Left ventricle myocardium inferior (tissue), 1 donor: Measurements from ENCODE around the gene TCERG1. TPM values are rescaled to one million over a fixed set of nuclear protein-coding genes. Genes with fewer than 3 reads are reported as not detected.

Experiments
- DNase-seq: peaks from one replicate; pipeline ENCODE4 v3.0.0-alpha.2; 2020
- H3K27ac ChIP-seq: fragments of 200-600 bp; replicated peaks from 2 replicates; pipeline ENCODE4 v1.8.0; 2021
- H3K27me3 ChIP-seq: fragments of 200-600 bp; 2 replicates; pipeline ENCODE4 v1.8.0; 2021; ENCODE audit warnings: low read depth
- H3K36me3 ChIP-seq: fragments of 200-600 bp; 2 replicates; pipeline ENCODE4 v1.8.0; 2021
- H3K4me1 ChIP-seq: fragments of 200-600 bp; 2 replicates; pipeline ENCODE4 v1.8.0; 2021
- H3K4me3 ChIP-seq: fragments of 200-600 bp; 2 replicates; pipeline ENCODE4 v1.8.0; 2021; ENCODE audit warnings: mild to moderate bottlenecking, moderate library complexity
- H3K9me3 ChIP-seq: fragments of 200-600 bp; replicated peaks from 2 replicates; pipeline ENCODE4 v1.8.0; 2021
- CTCF ChIP-seq: fragments of 200-600 bp; IDR thresholded peaks from 2 replicates; pipeline ENCODE4 v1.8.0; 2021; ENCODE audit warnings: antibody characterized with exemption, mild to moderate bottlenecking, borderline replicate concordance
- intact Hi-C: fragments of 100-400 bp; cut with micrococcal nuclease; formaldehyde crosslinking; loops from one replicate; pipeline ENCODE4 v1.11.0; 2022
- total RNA-seq: library from RNA; stranded (reverse); fragmentation: NEBNext Ultra II Directional; extraction: Animal tissue kit (Norgen Biotek cat#: 25700); gene quantifications from one replicate; pipeline ENCODE4 v1.2.1, GENCODE V29; 2021
- donor health status: DM: no; HTN: yes; CAD: no; lungs with severe emphysema.

The TCERG1 gene
- total RNA-seq, 1 donor from 2014 or later: 20.1 TPM

GRCh38 chr5:146519554-146519953, 72.4 kb downstream of the TCERG1 start:
- Histone ChIP-seq H3K4me3 (no peak overlapping the region), H3K4me1 (no peaks in the 10 kb centered on the region), H3K27me3 (peaks cover 31% of the 10 kb centered on the region), H3K27ac (no peak overlapping the region), H3K9me3 (no peaks in the 10 kb centered on the region), H3K36me3 (no peaks in the 10 kb centered on the region)
- DNase-seq: no peak
- TF ChIP-seq CTCF: no peak
- intact Hi-C loops: no loop called here

DNA sequence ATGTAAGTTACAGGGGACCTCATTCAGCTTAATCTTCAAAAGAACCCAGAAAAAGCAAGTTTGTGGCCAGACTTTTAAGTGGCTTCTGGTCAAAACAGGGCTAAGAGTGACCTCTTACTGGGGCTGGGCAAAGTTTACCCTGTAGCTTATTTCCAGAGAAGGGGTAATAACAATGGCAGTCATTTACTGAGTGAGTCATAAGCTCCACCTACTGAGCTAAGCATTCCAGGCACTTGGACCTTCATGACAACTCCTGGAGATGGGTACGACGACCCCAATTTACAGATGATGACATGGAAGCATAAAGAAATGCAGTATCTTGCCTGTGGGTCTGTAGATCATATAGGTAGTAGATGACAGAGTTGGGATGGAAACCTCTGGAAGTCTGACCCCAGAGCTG, 73.6 kb downstream of the TCERG1 start:
- intact Hi-C loops: no loop called here
- Histone ChIP-seq H3K27me3 (peaks cover 31% of the 10 kb centered on the region), H3K4me1 (no peaks in the 10 kb centered on the region), H3K36me3 (no peaks in the 10 kb centered on the region), H3K4me3 (no peak overlapping the region), H3K27ac (no peak overlapping the region), H3K9me3 (no peaks in the 10 kb centered on the region)
- no peak for TF ChIP-seq CTCF
- DNase-seq: no peak

GRCh38 chr5:146521403-146522106, 74.4 kb downstream of the TCERG1 start:
- DNase-seq: no peak
- TF ChIP-seq CTCF: no peak
- intact Hi-C loops: no loop called here

GRCh38 chr5:146523698-146524097, 76.6 kb downstream of the TCERG1 start:
- no peak overlapping the region for H3K4me3 ChIP-seq
- intact Hi-C loops: no loop called here
- TF ChIP-seq CTCF: no peak
- no peak for DNase-seq
- H3K27ac ChIP-seq: no peak overlapping the region
- no peaks in the 10 kb centered on the region for H3K4me1 ChIP-seq
- no peaks in the 10 kb centered on the region for H3K36me3 ChIP-seq
- H3K27me3 ChIP-seq: peaks cover 43% of the 10 kb centered on the region
- no peaks in the 10 kb centered on the region for H3K9me3 ChIP-seq

More at GRCh38 chr5:146521403-146522106, 74.4 kb downstream of the TCERG1 start:
- Histone ChIP-seq H3K27ac (no peak overlapping the region), H3K36me3 (no peaks in the 10 kb centered on the region), H3K9me3 (no peaks in the 10 kb centered on the region), H3K4me3 (no peak overlapping the region), H3K4me1 (no peaks in the 10 kb centered on the region), H3K27me3 (peaks cover 33% of the 10 kb centered on the region)

DNA sequence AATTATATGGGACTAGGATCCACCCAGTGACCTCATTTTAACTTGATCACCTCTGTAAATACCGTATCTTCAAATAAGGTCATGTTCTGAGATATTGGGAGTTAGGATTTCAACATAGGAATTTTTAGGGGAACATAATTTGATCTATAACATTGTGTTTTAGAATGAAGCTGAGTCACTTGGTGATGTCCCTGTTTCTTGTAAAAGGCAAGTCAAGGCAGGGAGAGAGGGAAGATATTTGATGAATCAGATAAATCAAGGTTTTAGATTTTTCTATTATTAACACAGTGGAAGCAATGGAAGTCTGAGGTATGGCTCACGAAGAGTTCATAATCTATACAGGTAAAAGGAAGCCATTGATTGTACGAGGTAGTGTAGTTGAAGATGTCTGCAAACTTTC, 80.7 kb downstream of the TCERG1 start:
- Histone ChIP-seq H3K4me3 (no peak overlapping the region), H3K36me3 (no peaks in the 10 kb centered on the region), H3K9me3 (no peaks in the 10 kb centered on the region), H3K4me1 (no peaks in the 10 kb centered on the region), H3K27ac (no peak overlapping the region), H3K27me3 (peaks cover 24% of the 10 kb centered on the region)
- intact Hi-C loops: no loop called here
- TF ChIP-seq CTCF: no peak
- no peak for DNase-seq
